Endothelial cell of umbilical vein (primary cell): ENCODE measurements around the gene CD81. TPM values are rescaled to one million over a fixed set of nuclear protein-coding genes. Genes with fewer than 3 reads are reported as not detected.

Experiments
- BruUV-seq: library from RNA; stranded (reverse); fragments of 400-500 nt; replicated peaks from 2 replicates; lab custom pipeline; 2021; lab: Mats Ljungman, UMichigan
- CTCF ChIA-PET: fragments of 300-600, 350-600 bp; sonication (Branson Sonifier 250); formaldehyde crosslinking; loops from one replicate; lab custom pipeline; 2021; ENCODE audit warnings: antibody characterized with exemption, inconsistent platforms; lab: Charles Lee
- POLR2A ChIA-PET: fragments of 300-600, 350-600 bp; sonication (Branson Sonifier 250); formaldehyde crosslinking; loops from one replicate; lab custom pipeline; 2021; ENCODE audit warnings: antibody characterized with exemption, inconsistent platforms; lab: Charles Lee
- DNase-seq: peaks from one replicate; pipeline ENCODE4 v3.0.0-alpha.2; 2011; ENCODE audit warnings: low read depth, low spot score
- FAIRE-seq: peaks from 2 replicates; lab custom pipeline; 2011; peaks lifted over from hg19 to GRCh38; lab: Jason Lieb, UNC
- H2AFZ ChIP-seq: 2 replicates; pipeline ENCODE4 v1.6.0; 2012; ENCODE audit warnings: low read depth, low read length, control low read depth, inconsistent platforms
- H3K27ac ChIP-seq: 2 replicates; pipeline ENCODE4 v1.5.1; 2011; ENCODE audit warnings: low read depth, mild to moderate bottlenecking, control low read depth, low read length, moderate library complexity; ENCODE audit not compliant: insufficient read depth
- H3K27me3 ChIP-seq, 2 experiments: 2 replicates each; pipeline versions ENCODE4 v1.6.0 to v1.6.1; 2011; ENCODE audit warnings: low read length in 2 of 2, mixed read lengths in 1 of 2; ENCODE audit not compliant: control insufficient read depth in 2 of 2, insufficient read depth in 2 of 2
- H3K36me3 ChIP-seq, 2 experiments: 2 replicates in 1 of 2; 3 replicates in 1 of 2; pipeline ENCODE4 v1.5.1; 2011; ENCODE audit warnings: low read length in 2 of 2, mild to moderate bottlenecking in 1 of 2, moderate library complexity in 1 of 2; ENCODE audit not compliant: control insufficient read depth in 2 of 2, insufficient read depth in 2 of 2; ENCODE audit errors: extremely low read depth in 1 of 2
- H3K4me1 ChIP-seq: 3 replicates; pipeline ENCODE4 v1.5.1; 2011; ENCODE audit warnings: mild to moderate bottlenecking, low read length; ENCODE audit not compliant: control insufficient read depth, insufficient read depth; ENCODE audit errors: extremely low read depth
- H3K4me2 ChIP-seq: 2 replicates; pipeline ENCODE4 v1.6.1; 2011; ENCODE audit warnings: low read length, control low read depth, mixed read lengths; ENCODE audit not compliant: insufficient read depth
- H3K4me3 ChIP-seq, 3 experiments: fragments of 200-600 bp in 1 of 3; sonication (generic), shearing (Covaris generic) in 1 of 3; replicated peaks in 1 of 3; 2 replicates each; pipeline ENCODE4 v1.5.1; 2011 to 2016; ENCODE audit warnings: control low read depth in 3 of 3, low read length in 3 of 3, mild to moderate bottlenecking in 2 of 3, inconsistent platforms in 1 of 3, low read depth in 1 of 3, moderate library complexity in 1 of 3; ENCODE audit not compliant: insufficient read depth in 1 of 3
- H3K79me2 ChIP-seq: 2 replicates; pipeline ENCODE4 v1.6.0; 2012; ENCODE audit warnings: low read length, inconsistent platforms; ENCODE audit not compliant: control insufficient read depth, insufficient read depth
- H3K9ac ChIP-seq: replicated peaks from 2 replicates; pipeline ENCODE3; 2011; ENCODE audit warnings: low read length, control low read depth; ENCODE audit not compliant: insufficient read depth; ENCODE audit errors: extremely low read depth
- H3K9me1 ChIP-seq: replicated peaks from 3 replicates; pipeline ENCODE4 v1.6.0; 2011; ENCODE audit warnings: mild to moderate bottlenecking, low read length; ENCODE audit not compliant: control insufficient read depth, insufficient read depth; ENCODE audit errors: extremely low read depth
- H3K9me3 ChIP-seq: replicated peaks from 2 replicates; pipeline ENCODE4 v1.5.1; 2012; ENCODE audit warnings: low read length, inconsistent platforms; ENCODE audit not compliant: control insufficient read depth, insufficient read depth
- H4K20me1 ChIP-seq: replicated peaks from 2 replicates; pipeline ENCODE3; 2011; ENCODE audit warnings: mild to moderate bottlenecking, low read length; ENCODE audit not compliant: control insufficient read depth, insufficient read depth; ENCODE audit errors: extremely low read depth
- EZH2 ChIP-seq: IDR thresholded peaks from 2 replicates; pipeline ENCODE4 v1.6.1; 2012; ENCODE audit warnings: borderline replicate concordance, low read depth, mild to moderate bottlenecking, moderate library complexity, low read length, inconsistent platforms; ENCODE audit not compliant: severe bottlenecking
- FOS ChIP-seq: IDR thresholded peaks from 2 replicates; pipeline ENCODE4 v1.6.1; 2011; ENCODE audit warnings: mild to moderate bottlenecking, low read length, moderate library complexity, borderline replicate concordance; ENCODE audit not compliant: insufficient read depth
- GATA2 ChIP-seq: IDR thresholded peaks from 2 replicates; pipeline ENCODE4 v1.7.0; 2011; ENCODE audit warnings: low read depth, mild to moderate bottlenecking, moderate library complexity, mixed read lengths, low read length; ENCODE audit not compliant: insufficient read length, insufficient read depth
- JUN ChIP-seq: IDR thresholded peaks from 2 replicates; pipeline ENCODE4 v1.6.1; 2011; ENCODE audit warnings: borderline replicate concordance, low read depth; ENCODE audit not compliant: insufficient read length, insufficient read depth
- MYC ChIP-seq: IDR thresholded peaks from one replicate; pipeline ENCODE4 v1.6.1; 2011; ENCODE audit warnings: mild to moderate bottlenecking, low read depth, low read length
- POLR2A ChIP-seq: IDR thresholded peaks from 2 replicates; pipeline ENCODE4 v1.6.1; 2012; ENCODE audit warnings: low read depth, mild to moderate bottlenecking, control low read depth, low read length
- POLR2AphosphoS5 ChIP-seq: IDR thresholded peaks from 2 replicates; pipeline ENCODE4 v1.6.1; 2012; ENCODE audit warnings: low read depth, mild to moderate bottlenecking, control low read depth, low read length, moderate library complexity; ENCODE audit not compliant: insufficient read depth
- dilution Hi-C: fragments of 300-500 bp; cut with MboI; formaldehyde crosslinking; loops from one replicate; pipeline ENCODE4 v1.15.0; 2019; ENCODE audit warnings: low sequenced_read_pairs; ENCODE audit not compliant: extremely low pct_ligation_motif_present
- intact Hi-C: fragments of 100-400 bp; cut with micrococcal nuclease; formaldehyde crosslinking; loops from one replicate; pipeline ENCODE4 v1.10.0; 2022
- polyA plus RNA-seq, 4 experiments: library from polyadenylated mRNA; depleted of rRNA in 3 of 4; stranded (reverse) in 3 of 4; unstranded in 1 of 4; fragments of >200 nt; gene quantifications; 2 replicates each; pipeline versions ENCODE4 v1.2.1 to v1.2.3, GENCODE V29; 2011 to 2012; ENCODE audit warnings: missing spikeins in 1 of 4
- total RNA-seq: library from RNA; stranded (reverse); gene quantifications from 2 replicates; pipeline ENCODE4 v1.2.3, GENCODE V29; 2021
- TF ChIP-seq, protein P1 (sequence below), 2 donors: IDR thresholded peaks; 1 replicate in 1 of 2; 2 replicates in 1 of 2; pipeline ENCODE4 v1.5.1; 2011; ENCODE audit warnings: low read length in 2 of 2, mild to moderate bottlenecking in 2 of 2, moderate library complexity in 2 of 2, control low read depth in 1 of 2, inconsistent platforms in 1 of 2, low read depth in 1 of 2; ENCODE audit not compliant: insufficient read depth in 1 of 2; ENCODE audit errors: extremely low read depth in 1 of 2
- TF ChIP-seq, protein P2 (sequence below): IDR thresholded peaks from 2 replicates; pipeline ENCODE4 v1.6.1; 2011; ENCODE audit not compliant: insufficient read depth, insufficient read length

The CD81 gene
- total and polyA plus RNA-seq, 2 donors (not counting 3 experiments of a cell fraction or from before 2014, with no cell fraction given): 409 to 802 TPM

DNA sequence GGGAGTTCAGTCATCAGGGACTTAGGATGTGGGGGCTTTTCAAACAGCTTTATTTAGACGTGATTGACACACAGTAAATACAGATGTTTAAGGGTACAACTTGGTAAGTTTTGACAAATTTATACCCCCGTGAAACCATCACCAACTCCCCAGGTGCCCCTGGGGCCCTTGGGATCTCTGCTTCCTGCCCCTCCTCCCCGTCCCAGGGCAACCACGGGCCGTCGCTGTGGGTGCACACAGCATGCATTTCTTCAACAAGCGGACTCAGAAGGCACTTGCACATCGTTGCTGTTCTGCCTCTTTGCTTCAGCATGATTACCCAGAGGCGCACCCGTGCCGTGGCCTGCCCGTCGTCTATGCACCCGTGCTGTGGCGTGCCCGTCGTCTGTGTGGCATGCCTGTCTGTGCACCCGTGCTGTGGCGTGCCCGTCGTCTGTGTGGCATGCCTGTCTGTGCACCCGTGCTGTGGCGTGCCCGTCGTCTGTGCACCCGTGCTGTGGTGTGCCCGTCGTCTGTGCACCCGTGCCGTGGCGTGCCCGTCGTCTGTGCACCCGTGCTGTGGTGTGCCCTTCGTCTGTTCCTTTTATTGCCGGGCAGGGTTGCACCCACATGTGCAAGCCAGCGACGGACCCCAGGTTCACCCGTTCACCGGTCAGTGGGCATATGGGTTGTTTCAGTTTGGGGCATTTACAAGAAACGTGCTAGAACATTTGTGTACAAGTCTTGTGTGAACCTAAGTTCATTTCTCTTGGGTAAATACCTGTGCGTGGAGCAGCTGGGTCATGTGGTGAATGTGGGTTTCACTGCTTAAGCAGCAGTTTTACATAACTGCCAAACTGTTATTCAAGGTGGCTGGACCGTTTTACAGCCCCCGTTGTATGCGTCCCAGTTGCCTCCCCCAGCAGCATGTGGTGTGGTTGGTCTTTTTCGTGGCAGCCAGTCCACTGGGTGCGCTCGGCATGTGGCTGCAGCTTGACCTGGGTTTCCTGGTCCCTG lies 8.3 kb downstream of the CD81 start:
- dilution Hi-C loops: no loop called here
- FAIRE-seq: no peak
- no TSS peak for BruUV-seq

More for the DNA sequence above, 8.3 kb downstream of the CD81 start:
- TF ChIP-seq, protein P1, sequence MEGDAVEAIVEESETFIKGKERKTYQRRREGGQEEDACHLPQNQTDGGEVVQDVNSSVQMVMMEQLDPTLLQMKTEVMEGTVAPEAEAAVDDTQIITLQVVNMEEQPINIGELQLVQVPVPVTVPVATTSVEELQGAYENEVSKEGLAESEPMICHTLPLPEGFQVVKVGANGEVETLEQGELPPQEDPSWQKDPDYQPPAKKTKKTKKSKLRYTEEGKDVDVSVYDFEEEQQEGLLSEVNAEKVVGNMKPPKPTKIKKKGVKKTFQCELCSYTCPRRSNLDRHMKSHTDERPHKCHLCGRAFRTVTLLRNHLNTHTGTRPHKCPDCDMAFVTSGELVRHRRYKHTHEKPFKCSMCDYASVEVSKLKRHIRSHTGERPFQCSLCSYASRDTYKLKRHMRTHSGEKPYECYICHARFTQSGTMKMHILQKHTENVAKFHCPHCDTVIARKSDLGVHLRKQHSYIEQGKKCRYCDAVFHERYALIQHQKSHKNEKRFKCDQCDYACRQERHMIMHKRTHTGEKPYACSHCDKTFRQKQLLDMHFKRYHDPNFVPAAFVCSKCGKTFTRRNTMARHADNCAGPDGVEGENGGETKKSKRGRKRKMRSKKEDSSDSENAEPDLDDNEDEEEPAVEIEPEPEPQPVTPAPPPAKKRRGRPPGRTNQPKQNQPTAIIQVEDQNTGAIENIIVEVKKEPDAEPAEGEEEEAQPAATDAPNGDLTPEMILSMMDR (IDR thresholded peaks at IDR 0.05; ENCODE audit: extremely low read depth in 1 of 2, insufficient read depth in 1 of 2, low read depth in 1 of 2, low read length in 2 of 2): no peak
- no peak for TF ChIP-seq POLR2AphosphoS5
- TF ChIP-seq POLR2A: no peak
- no peak for TF ChIP-seq JUN
- no peak for TF ChIP-seq GATA2
- no peak for TF ChIP-seq EZH2
- TF ChIP-seq FOS: no peak
- TF ChIP-seq MYC: no peak
- TF ChIP-seq, protein P2, sequence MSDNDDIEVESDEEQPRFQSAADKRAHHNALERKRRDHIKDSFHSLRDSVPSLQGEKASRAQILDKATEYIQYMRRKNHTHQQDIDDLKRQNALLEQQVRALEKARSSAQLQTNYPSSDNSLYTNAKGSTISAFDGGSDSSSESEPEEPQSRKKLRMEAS: no peak
- H3K9me1 ChIP-seq: no peaks in the 10 kb centered on the region
- H3K79me2 ChIP-seq: peaks cover 96% of the 10 kb centered on the region
- H3K36me3 ChIP-seq: peaks cover 2 to 7% of the 10 kb centered on the region in 2 experiments
- H3K4me2 ChIP-seq: no peak overlapping the region
- no peak overlapping the region for H3K4me3 ChIP-seq
- no peak for DNase-seq
- H2AFZ ChIP-seq: no peak overlapping the region
- intact Hi-C loops: no loop called here
- POLR2A ChIA-PET: no interaction called here
- H3K27me3 ChIP-seq: no peaks in the 10 kb centered on the region
- H4K20me1 ChIP-seq: peaks cover 2% of the 10 kb centered on the region
- CTCF ChIA-PET: interaction anchor here (1.0 to 2.4 kb wide), 2 partner anchors 8 to 80 kb away, joined by 4 to 13 read pairs; partner anchors contain the start of gene CD81
- H3K4me1 ChIP-seq: peaks cover 43% of the 10 kb centered on the region
- no peak overlapping the region for H3K27ac ChIP-seq
- H3K9me3 ChIP-seq: no peaks in the 10 kb centered on the region
- no peak overlapping the region for H3K9ac ChIP-seq
